Measurements from ENCODE around the gene GTPBP10. TPM values are rescaled to one million over a fixed set of nuclear protein-coding genes. Genes with fewer than 3 reads are reported as not detected.

GTPBP10 gene
- total RNA-seq, 2 donors from 2014 or later = 7.4 to 16.2 TPM

DNA sequence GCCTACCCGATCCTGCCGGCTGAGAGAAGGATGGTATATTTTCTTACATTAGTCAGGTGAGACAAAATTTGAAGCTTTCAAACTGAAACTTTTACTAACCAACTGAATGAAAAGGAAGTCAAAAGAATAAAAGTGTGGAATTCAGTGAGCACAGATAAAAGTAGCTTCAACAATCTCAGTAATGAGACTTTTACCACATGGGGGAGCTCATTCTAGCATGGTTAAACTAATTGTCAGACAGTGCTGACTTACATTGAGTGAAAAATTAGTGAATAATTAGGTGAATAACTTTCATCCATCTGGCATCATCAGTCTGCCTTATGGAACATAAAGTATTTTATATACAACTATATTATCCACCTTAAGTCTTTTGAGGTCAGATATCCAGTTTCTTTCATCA lies 33.8 kb upstream of the GTPBP10 start:
- Histone ChIP-seq H3K4me3 (no peak overlapping the region), H3K4me1 (ENCODE audit: control insufficient read depth in 1 of 2, low read depth in 2 of 2) (no peaks in the 10 kb centered on the region), H3K27me3 (replicated peaks; ENCODE audit: insufficient read depth) (no peaks in the 10 kb centered on the region), H3K36me3 (no peaks in the 10 kb centered on the region), H3K27ac (no peak overlapping the region), H3K9me3 (no peaks in the 10 kb centered on the region)
- no peak for ATAC-seq (ENCODE audit: insufficient number of reproducible peaks, low FRiP score, low read depth)
- no peak for DNase-seq (ENCODE audit: low spot score)
- TF ChIP-seq, protein P1, sequence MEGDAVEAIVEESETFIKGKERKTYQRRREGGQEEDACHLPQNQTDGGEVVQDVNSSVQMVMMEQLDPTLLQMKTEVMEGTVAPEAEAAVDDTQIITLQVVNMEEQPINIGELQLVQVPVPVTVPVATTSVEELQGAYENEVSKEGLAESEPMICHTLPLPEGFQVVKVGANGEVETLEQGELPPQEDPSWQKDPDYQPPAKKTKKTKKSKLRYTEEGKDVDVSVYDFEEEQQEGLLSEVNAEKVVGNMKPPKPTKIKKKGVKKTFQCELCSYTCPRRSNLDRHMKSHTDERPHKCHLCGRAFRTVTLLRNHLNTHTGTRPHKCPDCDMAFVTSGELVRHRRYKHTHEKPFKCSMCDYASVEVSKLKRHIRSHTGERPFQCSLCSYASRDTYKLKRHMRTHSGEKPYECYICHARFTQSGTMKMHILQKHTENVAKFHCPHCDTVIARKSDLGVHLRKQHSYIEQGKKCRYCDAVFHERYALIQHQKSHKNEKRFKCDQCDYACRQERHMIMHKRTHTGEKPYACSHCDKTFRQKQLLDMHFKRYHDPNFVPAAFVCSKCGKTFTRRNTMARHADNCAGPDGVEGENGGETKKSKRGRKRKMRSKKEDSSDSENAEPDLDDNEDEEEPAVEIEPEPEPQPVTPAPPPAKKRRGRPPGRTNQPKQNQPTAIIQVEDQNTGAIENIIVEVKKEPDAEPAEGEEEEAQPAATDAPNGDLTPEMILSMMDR (IDR thresholded peaks at IDR 0.05) = no peak

DNA sequence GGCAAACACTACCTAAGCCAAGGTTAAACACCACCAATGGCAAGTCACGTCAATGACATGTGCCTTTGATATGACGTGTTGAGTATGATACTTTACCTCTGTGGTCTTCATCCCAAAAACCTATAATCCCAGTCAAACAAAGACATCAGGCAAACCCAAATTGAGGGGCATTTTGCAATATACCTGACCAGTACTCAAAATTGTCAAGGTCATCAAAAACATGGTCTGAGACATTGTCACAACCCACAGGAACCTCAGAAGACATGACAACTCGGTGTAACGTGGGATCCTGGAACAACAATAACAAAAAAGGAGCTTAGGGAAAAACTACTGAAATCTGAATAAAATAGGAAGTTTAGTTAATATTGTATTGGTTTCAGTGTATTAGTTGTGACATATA lies 32.6 kb upstream of the GTPBP10 start:
- Histone ChIP-seq H3K27ac (no peak overlapping the region), H3K36me3 (no peaks in the 10 kb centered on the region), H3K27me3 (replicated peaks; ENCODE audit: insufficient read depth) (no peaks in the 10 kb centered on the region), H3K9me3 (no peaks in the 10 kb centered on the region), H3K4me3 (no peak overlapping the region), H3K4me1 (ENCODE audit: control insufficient read depth in 1 of 2, low read depth in 2 of 2) (no peaks in the 10 kb centered on the region)
- TF ChIP-seq, protein P1 (IDR thresholded peaks at IDR 0.05) = no peak
- ATAC-seq (ENCODE audit: insufficient number of reproducible peaks, low FRiP score, low read depth) = no peak
- no peak for DNase-seq (ENCODE audit: low spot score)

DNA sequence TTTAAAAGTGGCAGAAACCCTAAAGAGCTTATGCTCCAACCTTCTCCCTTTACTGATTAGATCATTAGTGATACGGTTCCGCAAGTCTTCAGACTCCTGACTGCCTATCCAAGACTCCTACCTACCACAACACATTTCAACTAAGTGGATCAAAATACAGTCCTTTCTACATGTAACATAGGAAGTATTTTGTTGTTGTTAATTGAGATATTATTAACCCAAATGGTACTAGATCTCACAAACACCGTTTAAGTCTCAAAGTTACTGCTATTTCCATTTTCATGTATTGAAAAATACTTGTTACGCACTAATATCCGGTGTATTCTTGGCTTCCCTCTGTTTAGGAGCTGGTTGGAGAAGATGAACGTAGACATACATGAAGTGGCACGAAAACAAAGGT lies 26.5 kb upstream of the GTPBP10 start:
- Histone ChIP-seq H3K4me1 (ENCODE audit: control insufficient read depth in 1 of 2, low read depth in 2 of 2) (peaks cover 0 to 8% of the 10 kb centered on the region in 2 donors), H3K4me3 (no peak overlapping the region), H3K36me3 (no peaks in the 10 kb centered on the region), H3K9me3 (no peaks in the 10 kb centered on the region), H3K27ac (no peak overlapping the region), H3K27me3 (replicated peaks; ENCODE audit: insufficient read depth) (no peaks in the 10 kb centered on the region)
- ATAC-seq (ENCODE audit: insufficient number of reproducible peaks, low FRiP score, low read depth) = no peak
- TF ChIP-seq, protein P1 (IDR thresholded peaks at IDR 0.05) = no peak
- no peak for DNase-seq (ENCODE audit: low spot score)

DNA sequence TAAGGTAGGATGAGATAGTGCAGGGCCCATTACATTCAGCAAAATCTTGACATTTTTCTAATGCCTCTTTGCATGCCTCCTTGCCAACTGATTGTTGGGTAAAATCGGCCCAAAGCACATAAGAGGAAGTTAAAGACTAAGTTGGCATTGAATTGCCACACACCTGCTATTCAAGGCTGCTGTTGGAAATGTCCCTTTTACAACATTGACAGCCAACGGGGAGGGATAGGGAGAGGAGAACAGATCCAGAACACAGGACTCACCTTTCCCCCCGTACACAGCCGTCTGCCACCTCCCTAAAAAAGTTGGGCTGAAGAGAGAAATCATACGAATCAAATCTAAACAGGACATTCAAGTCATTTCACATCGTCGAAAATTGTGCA lies 26.1 kb upstream of the GTPBP10 start:
- ATAC-seq (ENCODE audit: insufficient number of reproducible peaks, low FRiP score, low read depth) (no peak), DNase-seq (ENCODE audit: low spot score) (no peak)
- no peaks in the 10 kb centered on the region for H3K27me3 ChIP-seq (replicated peaks; ENCODE audit: insufficient read depth)
- no peak overlapping the region for H3K27ac ChIP-seq
- H3K4me1 ChIP-seq (ENCODE audit: control insufficient read depth in 1 of 2, low read depth in 2 of 2) = peaks cover 0 to 8% of the 10 kb centered on the region in 2 donors
- TF ChIP-seq, protein P1 (IDR thresholded peaks at IDR 0.05) = no peak
- H3K36me3 ChIP-seq = no peaks in the 10 kb centered on the region
- no peak overlapping the region for H3K4me3 ChIP-seq
- no peaks in the 10 kb centered on the region for H3K9me3 ChIP-seq

DNA sequence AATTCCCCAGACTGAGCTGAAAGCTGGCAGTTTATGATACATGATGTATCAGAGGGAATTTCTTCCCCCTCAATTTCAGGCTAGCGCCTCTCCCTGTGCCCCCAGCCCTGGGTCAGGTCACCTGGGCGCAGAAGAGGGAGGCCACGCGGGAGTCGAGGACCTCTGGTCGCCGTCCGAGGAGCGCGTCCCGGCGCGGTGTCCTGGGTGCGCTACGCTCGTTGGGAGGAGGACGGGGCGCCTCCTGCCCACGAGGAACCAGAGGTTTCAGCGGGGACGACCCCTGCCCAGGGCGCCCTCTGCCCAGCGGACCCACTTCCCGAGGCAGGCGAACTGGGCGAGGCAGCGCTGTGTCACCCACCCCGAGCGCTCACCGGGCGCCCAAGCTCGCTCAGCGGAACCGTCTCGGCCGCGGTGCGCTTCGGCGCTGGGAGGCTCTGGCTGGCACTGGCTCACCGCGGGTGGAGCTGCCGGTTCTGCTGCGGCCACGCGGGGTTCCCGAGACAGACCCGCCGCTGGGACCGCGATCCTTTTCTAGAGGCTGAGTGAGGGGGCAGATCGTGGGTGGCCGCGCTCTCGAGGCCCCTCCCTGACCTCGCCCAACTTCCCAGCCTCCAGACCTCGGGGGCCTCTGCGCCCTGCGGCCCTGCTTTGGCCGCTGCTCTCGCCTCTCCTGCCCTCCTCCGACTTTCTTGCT lies 25.6 kb upstream of the GTPBP10 start, which contains the start of gene FAM237B:
TSS of gene FAM237B (minus strand) at position 504 of the 694 bp plus-strand sequence. CDS start 1,556 bp downstream, outside the sequence.
- H3K36me3 ChIP-seq = no peaks in the 10 kb centered on the region
- peak within 1 kb of the TSS; percentile 35 for H3K4me3 ChIP-seq

More for the DNA sequence above, 25.6 kb upstream of the GTPBP10 start, which contains the start of gene FAM237B:
- ATAC-seq (ENCODE audit: insufficient number of reproducible peaks, low FRiP score, low read depth) (no peak), DNase-seq (ENCODE audit: low spot score) (no peak)
- H3K27me3 ChIP-seq (replicated peaks; ENCODE audit: insufficient read depth) = no peaks in the 10 kb centered on the region
- H3K9me3 ChIP-seq = no peaks in the 10 kb centered on the region
- H3K27ac ChIP-seq = no peak within 1 kb of the TSS
- H3K4me1 ChIP-seq (ENCODE audit: control insufficient read depth in 1 of 2, low read depth in 2 of 2) = peaks cover 0 to 8% of the 10 kb centered on the region in 2 donors
- TF ChIP-seq, protein P1 (IDR thresholded peaks at IDR 0.05) = no peak
